Ishikawa (cell line): ENCODE results near the gene ZNF841.

Experiments used
- CEBPB ChIP-seq: IDR thresholded peaks from 2 replicates; pipeline ENCODE4 v1.6.1; 2012
- CREB1 ChIP-seq: IDR thresholded peaks from 2 replicates; pipeline ENCODE4 v1.6.1; 2012; ENCODE audit warnings: low read depth
- EGR1 ChIP-seq: IDR thresholded peaks from 2 replicates; pipeline ENCODE4 v1.6.1; 2012
- EP300 ChIP-seq: IDR thresholded peaks from 2 replicates; pipeline ENCODE4 v1.6.1; 2012; ENCODE audit warnings: borderline replicate concordance
- FOXM1 ChIP-seq: IDR thresholded peaks from 2 replicates; pipeline ENCODE4 v1.6.1; 2012; ENCODE audit warnings: low read depth, borderline replicate concordance
- NFIC ChIP-seq: IDR thresholded peaks from 2 replicates; pipeline ENCODE4 v1.6.1; 2012
- RAD21 ChIP-seq: IDR thresholded peaks from 2 replicates; pipeline ENCODE4 v1.6.1; 2012; ENCODE audit warnings: low read depth
- REST ChIP-seq: IDR thresholded peaks from 2 replicates; pipeline ENCODE4 v1.6.1; 2012; ENCODE audit warnings: low read depth, mild to moderate bottlenecking
- TAF1 ChIP-seq: IDR thresholded peaks from 2 replicates; pipeline ENCODE4 v1.6.1; 2012; ENCODE audit warnings: low read depth, mild to moderate bottlenecking
- TCF12 ChIP-seq: IDR thresholded peaks from 2 replicates; pipeline ENCODE4 v1.6.1; 2012; ENCODE audit warnings: low read depth
- TEAD4 ChIP-seq: IDR thresholded peaks from 2 replicates; pipeline ENCODE4 v1.6.1; 2012
- YY1 ChIP-seq: IDR thresholded peaks from 2 replicates; pipeline ENCODE4 v1.6.1; 2012; ENCODE audit warnings: low read depth
- ZBTB7A ChIP-seq: IDR thresholded peaks from 2 replicates; pipeline ENCODE4 v1.6.1; 2012; ENCODE audit warnings: low read depth
- TF ChIP-seq, protein P1 (sequence below): IDR thresholded peaks from 2 replicates; pipeline ENCODE4 v1.6.1; 2012
- TF ChIP-seq, protein P2 (sequence below): IDR thresholded peaks from 2 replicates; pipeline ENCODE4 v1.6.1; 2012

ZNF841 gene

DNA sequence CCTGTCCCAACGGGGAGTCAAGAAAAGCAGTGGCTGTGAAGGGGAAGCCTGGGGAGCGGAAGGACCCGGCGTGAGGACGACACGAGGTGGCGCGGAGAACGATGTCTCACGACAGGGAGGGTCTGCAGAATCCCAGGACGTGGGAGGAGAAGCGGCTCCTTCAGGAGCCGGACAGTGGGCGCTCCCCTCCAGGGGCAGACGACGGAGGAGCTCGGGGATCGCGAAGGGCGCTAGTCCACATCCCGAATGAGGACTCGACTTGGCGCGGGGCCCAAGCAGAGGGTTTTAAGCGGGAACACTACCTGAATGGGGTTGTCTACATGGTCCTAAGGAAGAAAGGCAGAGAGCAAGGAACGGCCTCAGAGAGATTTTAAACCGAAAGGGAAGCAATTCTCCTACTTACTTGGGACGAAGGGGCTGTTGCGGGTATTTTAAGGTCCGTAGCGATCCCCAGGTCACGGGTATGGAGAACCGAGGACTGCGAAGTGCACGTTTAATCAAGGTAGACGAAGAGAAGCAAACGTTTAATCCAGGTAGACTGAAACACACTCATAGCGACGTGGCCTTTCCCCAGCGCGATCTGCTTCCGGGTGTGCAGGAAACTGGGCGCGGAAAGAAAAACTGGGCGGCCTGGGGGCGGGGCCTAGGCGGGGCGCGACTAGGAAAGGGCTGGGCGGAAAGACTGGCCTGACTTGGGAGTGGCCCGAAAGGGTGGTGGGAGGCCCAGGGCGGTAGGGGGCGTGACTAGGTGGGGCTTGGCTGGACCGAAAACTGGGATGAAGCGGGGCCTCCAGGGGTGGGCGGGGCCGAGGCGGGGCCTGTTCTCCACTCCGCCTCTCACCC lies at the start of gene ZNF841:
ZNF841 (minus strand) TSS at position 594 of the 843 bp plus-strand sequence. CDS start 10,964 bp downstream, outside the sequence.
- TF ChIP-seq FOXM1 = no peak
- no peak for TF ChIP-seq REST
- TF ChIP-seq TAF1 = peak; percentile 55
- TF ChIP-seq, protein P1, sequence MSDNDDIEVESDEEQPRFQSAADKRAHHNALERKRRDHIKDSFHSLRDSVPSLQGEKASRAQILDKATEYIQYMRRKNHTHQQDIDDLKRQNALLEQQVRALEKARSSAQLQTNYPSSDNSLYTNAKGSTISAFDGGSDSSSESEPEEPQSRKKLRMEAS = peak; percentile 17

DNA sequence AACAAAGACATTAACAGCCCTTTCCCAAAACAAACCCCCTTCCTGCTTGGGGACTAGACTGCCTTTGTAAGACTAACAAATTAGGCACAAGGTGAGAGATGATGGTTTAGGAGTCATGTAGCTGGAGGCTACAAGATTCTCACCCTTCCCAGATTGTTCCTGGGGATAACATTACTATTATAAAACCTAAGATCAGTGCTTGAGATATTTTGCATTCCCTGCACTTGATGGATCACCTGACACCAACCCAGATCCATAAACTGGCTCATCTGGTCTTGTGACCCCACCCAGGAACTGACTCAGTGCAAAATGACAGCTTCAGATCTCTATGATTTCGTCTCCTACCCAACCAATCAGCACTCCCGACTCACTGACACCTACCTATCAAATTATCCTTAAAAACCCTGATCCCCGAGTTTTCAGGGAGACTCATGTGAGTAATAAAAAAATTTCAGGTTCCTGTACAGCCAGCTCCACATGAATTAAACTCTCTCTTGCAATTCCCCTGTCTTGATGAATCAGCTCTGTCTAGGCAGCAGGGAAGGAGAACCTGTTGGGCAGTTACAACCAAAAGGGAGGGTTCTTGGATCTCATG lies 46.5 kb upstream of the ZNF841 start:
- TF ChIP-seq, protein P1 = no peak
- TF ChIP-seq RAD21 (no peak), NFIC (no peak), TEAD4 (no peak), YY1 (no peak), TCF12 (no peak), FOXM1 (no peak), TAF1 (no peak), ZBTB7A (no peak), EP300 (no peak), REST (no peak), EGR1 (no peak), CEBPB (no peak), CREB1 (no peak)
- TF ChIP-seq, protein P2, sequence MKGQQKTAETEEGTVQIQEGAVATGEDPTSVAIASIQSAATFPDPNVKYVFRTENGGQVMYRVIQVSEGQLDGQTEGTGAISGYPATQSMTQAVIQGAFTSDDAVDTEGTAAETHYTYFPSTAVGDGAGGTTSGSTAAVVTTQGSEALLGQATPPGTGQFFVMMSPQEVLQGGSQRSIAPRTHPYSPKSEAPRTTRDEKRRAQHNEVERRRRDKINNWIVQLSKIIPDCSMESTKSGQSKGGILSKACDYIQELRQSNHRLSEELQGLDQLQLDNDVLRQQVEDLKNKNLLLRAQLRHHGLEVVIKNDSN = no peak

GRCh38 chr19:52141203-52141602 lies 45.6 kb upstream of the ZNF841 start:
- TF ChIP-seq EGR1 (no peak), REST (no peak), YY1 (no peak), TEAD4 (no peak), EP300 (no peak), RAD21 (no peak), FOXM1 (no peak), NFIC (no peak), CEBPB (no peak), TAF1 (no peak), TCF12 (no peak), ZBTB7A (no peak), CREB1 (no peak)
- TF ChIP-seq, protein P2 = no peak
- TF ChIP-seq, protein P1 = no peak

DNA sequence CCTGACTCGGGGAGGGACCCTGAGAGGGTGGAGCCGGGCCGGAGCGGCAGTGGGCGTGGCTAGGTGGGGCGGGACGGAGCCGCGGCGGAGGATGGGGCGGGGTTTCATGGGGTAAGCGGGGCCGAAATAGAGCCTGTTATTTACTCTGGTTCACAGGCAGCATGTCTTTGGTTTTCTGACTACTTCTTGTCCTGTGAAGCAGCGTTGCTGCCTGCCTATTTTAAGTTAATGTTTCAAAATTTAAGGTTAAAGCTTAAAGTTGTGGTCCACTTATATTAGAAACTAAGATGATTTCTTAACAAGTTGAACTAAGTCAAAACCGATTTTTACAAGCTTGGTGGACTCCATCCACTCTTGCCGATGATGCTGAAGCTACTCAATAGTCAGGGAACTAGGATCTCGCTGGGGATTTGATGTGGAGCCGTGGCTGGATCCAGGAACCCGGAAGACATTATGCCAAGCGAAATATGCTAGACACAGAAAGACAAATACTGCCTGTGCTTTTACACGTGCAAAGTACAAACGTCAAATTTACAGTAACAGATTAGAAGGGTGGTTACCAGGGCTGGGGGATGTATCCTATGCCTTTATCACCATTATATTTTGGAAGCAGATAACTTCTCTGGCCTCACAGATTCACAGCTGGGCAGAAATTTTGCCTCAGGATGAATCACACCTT lies 44.6 kb upstream of the ZNF841 start:
- no peak for TF ChIP-seq REST
